ENCODE measurements around the gene LRRC56. TPM values are rescaled to one million over a fixed set of nuclear protein-coding genes. Genes with fewer than 3 reads are reported as not detected.

The LRRC56 gene
- total RNA-seq, 2 experiments from 2014 or later = 2.4 TPM

DNA sequence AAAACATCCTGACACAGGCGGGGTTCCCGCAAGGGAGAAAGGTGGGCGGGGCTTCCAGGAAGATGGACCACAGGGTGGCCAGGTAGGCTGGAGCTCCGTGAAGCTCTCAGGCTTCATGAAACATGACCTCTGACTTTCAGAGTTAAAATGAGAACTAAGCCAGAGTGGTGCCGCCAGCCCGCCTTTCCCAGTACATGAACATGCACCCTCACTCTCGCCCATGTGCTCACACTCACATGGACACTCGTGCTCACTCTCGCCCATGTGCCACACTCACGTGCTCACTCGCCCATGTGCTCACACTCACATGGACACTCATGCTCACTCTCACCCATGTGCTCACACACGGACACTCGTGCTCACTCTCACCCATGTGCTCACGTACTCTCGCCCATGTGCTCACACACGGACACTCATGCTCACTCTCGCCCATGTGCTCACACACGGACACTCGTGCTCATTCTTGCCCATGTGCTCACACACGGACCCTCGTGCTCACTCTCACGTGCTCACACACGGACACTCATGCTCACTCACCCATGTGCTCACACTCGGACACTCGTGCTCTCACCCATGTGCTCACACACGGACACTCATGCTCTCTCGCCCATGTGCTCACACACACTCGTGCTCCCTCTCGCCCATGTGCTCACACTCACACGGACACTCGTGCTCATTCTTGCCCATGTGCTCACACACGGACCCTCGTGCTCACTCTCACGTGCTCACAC lies 40.3 kb upstream of the LRRC56 start:
- Histone ChIP-seq H3K4me3 (ENCODE audit: low read length) (no peak overlapping the region), H3K27ac (ENCODE audit: low read depth in 1 of 2, low read length in 2 of 2) (no peak overlapping the region), H3K9me3 (ENCODE audit: control insufficient read depth in 1 of 2, insufficient read depth in 1 of 2, low read length in 2 of 2) (no peaks in the 10 kb centered on the region), H3K27me3 (ENCODE audit: control insufficient read depth in 1 of 2, insufficient read depth in 2 of 2, low read length in 2 of 2) (no peaks in the 10 kb centered on the region), H3K36me3 (ENCODE audit: insufficient read depth, low read length) (peaks cover 72% of the 10 kb centered on the region), H3K4me1 (ENCODE audit: insufficient read depth, low read length) (no peaks in the 10 kb centered on the region)
- Mint-ChIP-seq H3K36me3 (ENCODE audit: low read depth) (peaks cover 63% of the 10 kb centered on the region), H3K27ac (peak overlapping the region; percentile 20), H3K27me3 (no peaks in the 10 kb centered on the region), H3K9me3 (no peaks in the 10 kb centered on the region), H3K4me1 (ENCODE audit: low read depth) (no peaks in the 10 kb centered on the region), H3K4me3 (no peak overlapping the region)
- no peak for ATAC-seq (ENCODE audit: poor library complexity)
- DNase-seq = no peak
- intact Hi-C loops (cut with DNase I, micrococcal nuclease) = no loop called here
- TF ChIP-seq, protein P1, sequence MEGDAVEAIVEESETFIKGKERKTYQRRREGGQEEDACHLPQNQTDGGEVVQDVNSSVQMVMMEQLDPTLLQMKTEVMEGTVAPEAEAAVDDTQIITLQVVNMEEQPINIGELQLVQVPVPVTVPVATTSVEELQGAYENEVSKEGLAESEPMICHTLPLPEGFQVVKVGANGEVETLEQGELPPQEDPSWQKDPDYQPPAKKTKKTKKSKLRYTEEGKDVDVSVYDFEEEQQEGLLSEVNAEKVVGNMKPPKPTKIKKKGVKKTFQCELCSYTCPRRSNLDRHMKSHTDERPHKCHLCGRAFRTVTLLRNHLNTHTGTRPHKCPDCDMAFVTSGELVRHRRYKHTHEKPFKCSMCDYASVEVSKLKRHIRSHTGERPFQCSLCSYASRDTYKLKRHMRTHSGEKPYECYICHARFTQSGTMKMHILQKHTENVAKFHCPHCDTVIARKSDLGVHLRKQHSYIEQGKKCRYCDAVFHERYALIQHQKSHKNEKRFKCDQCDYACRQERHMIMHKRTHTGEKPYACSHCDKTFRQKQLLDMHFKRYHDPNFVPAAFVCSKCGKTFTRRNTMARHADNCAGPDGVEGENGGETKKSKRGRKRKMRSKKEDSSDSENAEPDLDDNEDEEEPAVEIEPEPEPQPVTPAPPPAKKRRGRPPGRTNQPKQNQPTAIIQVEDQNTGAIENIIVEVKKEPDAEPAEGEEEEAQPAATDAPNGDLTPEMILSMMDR (IDR thresholded peaks at IDR 0.05) = no peak
- ChIA-PET CTCF (no interaction called here), POLR2A (interaction anchor here (1.0 kb wide), 1 partner anchor 10 kb away, joined by 4 read pairs; the partner anchor contains the start of gene RNH1)

DNA sequence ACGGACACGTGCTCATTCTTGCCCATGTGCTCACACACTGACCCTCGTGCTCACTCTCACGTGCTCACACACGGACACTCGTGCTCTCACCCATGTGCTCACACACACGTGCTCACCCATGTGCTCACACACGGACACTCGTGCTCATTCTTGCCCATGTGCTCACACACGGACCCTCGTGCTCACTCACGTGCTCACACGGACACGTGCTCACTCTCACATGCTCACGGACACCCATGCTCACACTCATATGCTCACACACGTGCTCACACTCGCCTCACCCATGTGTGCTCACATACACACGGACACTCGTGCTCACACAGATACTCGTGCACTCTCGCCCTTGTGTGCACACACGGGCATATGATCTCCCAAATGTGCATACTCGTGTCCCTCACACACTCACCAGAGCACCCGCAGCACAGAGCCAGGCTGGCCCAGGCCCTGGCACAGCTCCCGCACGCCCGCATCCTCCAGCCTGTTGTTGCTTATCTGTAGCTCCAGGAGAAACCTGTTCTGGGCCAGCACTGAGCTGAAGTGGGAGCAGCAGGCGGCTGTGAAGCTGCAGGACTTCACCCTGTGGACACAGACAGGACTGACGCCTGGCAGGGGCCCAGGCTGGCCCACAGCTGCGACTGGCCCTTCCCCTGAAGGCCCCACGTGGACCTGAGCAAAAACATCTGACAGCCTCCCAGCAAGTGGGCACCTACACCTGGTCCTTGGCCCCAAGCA lies 39.6 kb upstream of the LRRC56 start:
- POLR2A ChIA-PET = no interaction called here
- peaks cover 73% of the 10 kb centered on the region for H3K36me3 ChIP-seq (ENCODE audit: insufficient read depth, low read length)
- no peaks in the 10 kb centered on the region for H3K9me3 ChIP-seq (ENCODE audit: control insufficient read depth in 1 of 2, insufficient read depth in 1 of 2, low read length in 2 of 2)
- peaks cover 7% of the 10 kb centered on the region for H3K4me1 ChIP-seq (ENCODE audit: insufficient read depth, low read length)
- CTCF ChIA-PET = no interaction called here
- Mint-ChIP-seq H3K4me3 (no peak overlapping the region), H3K9me3 (no peaks in the 10 kb centered on the region), H3K36me3 (ENCODE audit: low read depth) (peaks cover 56% of the 10 kb centered on the region), H3K4me1 (ENCODE audit: low read depth) (no peaks in the 10 kb centered on the region), H3K27me3 (no peaks in the 10 kb centered on the region), H3K27ac (peak overlapping the region; percentile 20)
- no peak overlapping the region for H3K4me3 ChIP-seq (ENCODE audit: low read length)
- H3K27ac ChIP-seq (ENCODE audit: low read depth in 1 of 2, low read length in 2 of 2) = no peak overlapping the region
- intact Hi-C loops (cut with DNase I, micrococcal nuclease) = no loop called here
- DNase-seq (no peak), ATAC-seq (ENCODE audit: poor library complexity) (no peak)
- H3K27me3 ChIP-seq (ENCODE audit: control insufficient read depth in 1 of 2, insufficient read depth in 2 of 2, low read length in 2 of 2) = no peaks in the 10 kb centered on the region
- TF ChIP-seq, protein P1 (IDR thresholded peaks at IDR 0.05) = no peak

DNA sequence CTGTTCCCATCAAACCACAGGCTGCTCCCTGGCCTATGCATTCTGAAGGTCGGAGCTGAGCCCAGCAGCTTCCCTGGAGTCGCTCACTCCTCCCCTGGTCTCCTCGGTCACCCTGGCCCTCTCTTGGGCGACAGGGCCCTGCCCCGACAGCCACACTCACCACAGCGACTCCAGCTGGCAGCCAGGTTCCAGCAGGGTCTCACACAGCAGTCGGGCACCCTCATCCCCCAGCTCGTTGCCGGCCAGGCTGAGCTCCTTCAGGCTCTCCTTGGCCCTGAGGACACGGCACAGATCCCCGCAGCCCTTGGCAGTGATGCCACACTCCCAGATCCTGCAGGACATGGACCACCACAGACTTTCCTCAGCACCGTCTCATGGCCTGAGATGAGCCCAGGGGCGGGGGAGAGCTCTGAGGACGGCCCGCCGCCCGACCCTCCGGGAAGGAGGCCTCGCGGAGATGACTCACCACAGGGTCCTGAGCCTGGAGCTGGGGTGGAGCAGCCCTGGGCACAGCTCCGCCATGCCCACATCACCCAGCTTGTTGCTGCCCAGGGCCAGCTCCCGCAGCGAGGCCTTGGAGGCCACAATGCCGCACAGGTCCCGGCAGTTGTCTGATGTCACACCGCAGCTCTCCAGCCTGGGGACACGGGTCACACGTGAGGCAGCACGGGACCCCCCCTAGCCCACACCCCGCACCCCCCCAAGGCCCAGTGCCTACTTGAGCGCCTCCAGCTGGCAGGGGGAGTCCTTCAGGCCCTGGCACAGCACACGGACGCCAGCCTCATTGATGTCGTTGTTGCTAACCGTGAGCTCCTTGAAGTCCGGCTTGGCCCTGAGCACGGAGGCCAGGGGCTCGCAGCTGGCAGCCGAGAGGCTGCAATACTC lies 38.8 kb upstream of the LRRC56 start:
- Histone ChIP-seq H3K4me3 (ENCODE audit: low read length) (no peak overlapping the region), H3K27ac (ENCODE audit: low read depth in 1 of 2, low read length in 2 of 2) (peak overlapping the region in 1 of 2 donors; percentile 13), H3K9me3 (ENCODE audit: control insufficient read depth in 1 of 2, insufficient read depth in 1 of 2, low read length in 2 of 2) (no peaks in the 10 kb centered on the region), H3K36me3 (ENCODE audit: insufficient read depth, low read length) (peaks cover 73% of the 10 kb centered on the region), H3K4me1 (ENCODE audit: insufficient read depth, low read length) (peaks cover 14% of the 10 kb centered on the region), H3K27me3 (ENCODE audit: control insufficient read depth in 1 of 2, insufficient read depth in 2 of 2, low read length in 2 of 2) (no peaks in the 10 kb centered on the region)
- ChIA-PET CTCF (no interaction called here), POLR2A (interaction anchor here (1.5 kb wide), 1 partner anchor 49 kb away, joined by 3 read pairs; no protein-coding TSS in a partner anchor)
- ATAC-seq (ENCODE audit: poor library complexity) (no peak), DNase-seq (no peak)
- H3K27ac Mint-ChIP-seq = no peak overlapping the region
- H3K4me1 Mint-ChIP-seq (ENCODE audit: low read depth) = no peaks in the 10 kb centered on the region
- H3K36me3 Mint-ChIP-seq (ENCODE audit: low read depth) = peaks cover 47% of the 10 kb centered on the region
- intact Hi-C loops (cut with DNase I, micrococcal nuclease) = no loop called here
- H3K9me3 Mint-ChIP-seq = no peaks in the 10 kb centered on the region
- no peaks in the 10 kb centered on the region for H3K27me3 Mint-ChIP-seq
- TF ChIP-seq, protein P1 (IDR thresholded peaks at IDR 0.05) = no peak
- H3K4me3 Mint-ChIP-seq = no peak overlapping the region

Data from CD4-positive, alpha-beta T cell (primary cell).